BE2C (cell line): ENCODE measurements around the gene FRY.

Experiments used
- DNase-seq: peaks from one replicate; pipeline ENCODE4 v3.0.0-alpha.2; 2020
- H3K27me3 ChIP-seq: fragments of 250-450 bp; sonication (Bioruptor Pico); 2 replicates; pipeline ENCODE4 v1.5.1; 2020; ENCODE audit warnings: mild to moderate bottlenecking
- H3K36me3 ChIP-seq: fragments of 250-450 bp; sonication (Bioruptor Pico); 2 replicates; pipeline ENCODE4 v1.5.1; 2020; ENCODE audit warnings: mild to moderate bottlenecking
- H3K4me1 ChIP-seq: fragments of 250-450 bp; sonication (Bioruptor Pico); 2 replicates; pipeline ENCODE4 v1.5.1; 2020
- H3K4me3 ChIP-seq: 2 replicates; pipeline ENCODE4 v1.5.1; 2011; ENCODE audit warnings: low read depth, low read length
- H3K9me3 ChIP-seq: fragments of 250-450 bp; sonication (Bioruptor Pico); 2 replicates; pipeline ENCODE4 v1.5.1; 2020
- CTCF ChIP-seq: IDR thresholded peaks from 2 replicates; pipeline ENCODE4 v1.5.1; 2012; ENCODE audit warnings: mild to moderate bottlenecking, low read depth, low read length

The FRY gene

DNA sequence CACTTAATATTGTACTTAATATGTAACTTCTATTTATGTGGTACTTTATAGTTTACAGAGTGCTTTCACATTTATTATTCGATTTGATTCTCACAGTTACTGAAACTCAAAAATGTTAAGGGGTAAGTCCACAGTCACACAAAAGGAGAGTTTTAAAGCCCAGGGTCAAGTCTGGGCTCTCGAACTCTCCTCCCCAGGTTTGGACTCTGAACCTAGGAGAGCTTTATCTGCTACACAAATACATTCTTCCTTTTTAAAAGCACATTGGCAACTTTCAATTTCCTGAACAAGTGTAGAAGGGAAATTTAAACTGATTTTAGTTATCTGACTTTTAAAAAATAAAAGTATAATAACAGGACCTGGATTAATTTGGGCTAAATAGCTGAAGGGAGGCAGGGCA lies 144.4 kb downstream of the FRY start:
- no peak for TF ChIP-seq CTCF
- DNase-seq = no peak
- H3K4me1 ChIP-seq = peaks cover 8% of the 10 kb centered on the region; the same call in 1 of the 2 replicates
- H3K9me3 ChIP-seq = no peaks in the 10 kb centered on the region
- no peak overlapping the region for H3K4me3 ChIP-seq
- no peaks in the 10 kb centered on the region; the same call in 1 of the 2 replicates for H3K36me3 ChIP-seq
- H3K27me3 ChIP-seq = no peaks in the 10 kb centered on the region

- Histone ChIP-seq H3K9me3 (no peaks in the 10 kb centered on the region), H3K4me1 (peaks cover 8% of the 10 kb centered on the region; the same call in 1 of the 2 replicates), H3K4me3 (no peak overlapping the region), H3K27me3 (no peaks in the 10 kb centered on the region), H3K36me3 (no peaks in the 10 kb centered on the region; the same call in 1 of the 2 replicates)
- no peak for DNase-seq
- no peak for TF ChIP-seq CTCF
These were observed 145.1 kb downstream of the FRY start for GRCh38 chr13:32176696-32177095.

- H3K9me3 ChIP-seq = no peaks in the 10 kb centered on the region
- no peaks in the 10 kb centered on the region for H3K27me3 ChIP-seq
- peaks cover 8% of the 10 kb centered on the region; the same call in 1 of the 2 replicates for H3K4me1 ChIP-seq
- H3K36me3 ChIP-seq = no peaks in the 10 kb centered on the region; the same call in 1 of the 2 replicates
- no peak for DNase-seq
- no peak for TF ChIP-seq CTCF
- no peak overlapping the region for H3K4me3 ChIP-seq
These were observed 147.2 kb downstream of the FRY start for GRCh38 chr13:32178763-32179162.

DNA sequence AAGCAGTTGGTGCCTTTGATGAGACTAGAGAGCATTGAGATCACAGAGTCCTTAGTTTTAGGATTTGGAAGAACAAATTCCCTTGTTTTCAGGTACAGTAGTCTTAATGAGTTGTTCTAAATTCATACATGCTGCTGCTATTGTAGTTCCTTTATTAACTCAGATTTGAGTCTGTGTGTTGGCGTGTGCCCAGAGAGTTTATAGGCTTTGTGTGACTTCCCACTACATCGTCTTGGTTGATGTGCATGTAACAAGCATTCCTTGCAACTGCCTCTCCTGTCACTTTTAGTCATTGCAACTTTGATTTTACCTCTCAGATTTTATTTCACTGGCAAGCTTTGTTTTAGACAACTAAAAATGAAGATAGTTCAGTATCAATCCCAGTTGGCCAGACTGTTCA lies 148.1 kb downstream of the FRY start:
- no peak for TF ChIP-seq CTCF
- H3K27me3 ChIP-seq = no peaks in the 10 kb centered on the region
- H3K4me1 ChIP-seq = peaks cover 8% of the 10 kb centered on the region; the same call in 1 of the 2 replicates
- no peaks in the 10 kb centered on the region for H3K9me3 ChIP-seq
- DNase-seq = no peak
- H3K4me3 ChIP-seq = no peak overlapping the region
- peaks cover 3% of the 10 kb centered on the region; the same call in 1 of the 2 replicates for H3K36me3 ChIP-seq

DNA sequence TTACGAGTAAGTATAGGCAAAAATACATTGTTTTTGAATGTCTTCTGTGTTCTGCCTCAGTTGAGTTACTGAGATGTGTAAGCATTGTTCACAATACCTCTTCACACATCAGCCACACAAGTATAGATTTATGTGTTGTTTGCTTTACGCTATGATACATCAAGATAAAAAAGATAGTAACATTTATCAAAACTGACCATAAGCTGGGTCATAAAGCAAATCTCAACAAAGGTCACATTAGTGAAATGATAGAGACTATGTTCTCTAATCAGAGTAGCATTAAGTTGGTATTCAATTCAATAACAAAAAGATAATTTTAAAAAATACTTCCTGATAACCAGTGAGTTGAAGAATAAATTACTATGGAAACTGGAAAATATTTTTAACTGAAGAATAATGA lies 156.1 kb downstream of the FRY start:
- no peak for DNase-seq
- TF ChIP-seq CTCF = no peak
- Histone ChIP-seq H3K36me3 (peaks cover 20% of the 10 kb centered on the region), H3K4me1 (no peaks in the 10 kb centered on the region), H3K4me3 (no peak overlapping the region), H3K9me3 (no peaks in the 10 kb centered on the region), H3K27me3 (no peaks in the 10 kb centered on the region)

- no peak for DNase-seq
These were observed 160.0 kb downstream of the FRY start for GRCh38 chr13:32191452-32191998.

More at GRCh38 chr13:32191452-32191998, 160.0 kb downstream of the FRY start:
- TF ChIP-seq CTCF = no peak
- Histone ChIP-seq H3K4me1 (no peaks in the 10 kb centered on the region; the same call in 1 of the 2 replicates), H3K36me3 (peaks cover 20% of the 10 kb centered on the region), H3K27me3 (no peaks in the 10 kb centered on the region), H3K9me3 (no peaks in the 10 kb centered on the region), H3K4me3 (no peak overlapping the region)
